Measurements from ENCODE around the gene ALG1L2.
"Not testable (repeated sequence)": the region's sequence is repeated elsewhere in the genome, so short reads cannot be mapped to it uniquely, and the experiment has no call there.

DNA sequence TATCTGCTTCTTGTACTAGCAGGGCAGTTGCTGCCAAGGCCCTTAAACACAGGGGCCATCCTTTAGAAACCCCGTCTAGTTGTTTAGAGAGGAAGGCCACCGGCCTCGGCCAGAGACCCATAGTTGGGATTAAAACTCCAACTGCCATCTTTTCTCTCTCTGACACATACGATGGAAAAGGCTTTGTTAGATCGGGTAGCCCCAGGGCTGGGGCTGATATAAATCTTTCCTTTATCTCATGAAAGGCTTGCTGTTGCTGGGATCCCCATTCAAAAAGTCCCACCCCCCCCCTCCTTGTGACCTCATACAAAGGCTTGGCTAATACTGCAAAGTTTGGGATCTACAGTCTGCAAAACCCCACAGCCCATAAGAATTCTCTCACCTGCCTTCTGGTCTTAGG is 63.8 kb downstream of the ALG1L2 start:
- TF ChIP-seq, protein P1, sequence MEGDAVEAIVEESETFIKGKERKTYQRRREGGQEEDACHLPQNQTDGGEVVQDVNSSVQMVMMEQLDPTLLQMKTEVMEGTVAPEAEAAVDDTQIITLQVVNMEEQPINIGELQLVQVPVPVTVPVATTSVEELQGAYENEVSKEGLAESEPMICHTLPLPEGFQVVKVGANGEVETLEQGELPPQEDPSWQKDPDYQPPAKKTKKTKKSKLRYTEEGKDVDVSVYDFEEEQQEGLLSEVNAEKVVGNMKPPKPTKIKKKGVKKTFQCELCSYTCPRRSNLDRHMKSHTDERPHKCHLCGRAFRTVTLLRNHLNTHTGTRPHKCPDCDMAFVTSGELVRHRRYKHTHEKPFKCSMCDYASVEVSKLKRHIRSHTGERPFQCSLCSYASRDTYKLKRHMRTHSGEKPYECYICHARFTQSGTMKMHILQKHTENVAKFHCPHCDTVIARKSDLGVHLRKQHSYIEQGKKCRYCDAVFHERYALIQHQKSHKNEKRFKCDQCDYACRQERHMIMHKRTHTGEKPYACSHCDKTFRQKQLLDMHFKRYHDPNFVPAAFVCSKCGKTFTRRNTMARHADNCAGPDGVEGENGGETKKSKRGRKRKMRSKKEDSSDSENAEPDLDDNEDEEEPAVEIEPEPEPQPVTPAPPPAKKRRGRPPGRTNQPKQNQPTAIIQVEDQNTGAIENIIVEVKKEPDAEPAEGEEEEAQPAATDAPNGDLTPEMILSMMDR (conservative IDR thresholded peaks at IDR 0.05; ENCODE audit: low read depth, low read length) = not testable (repeated sequence)
- not testable (repeated sequence) for TF ChIP-seq CHD1 (IDR thresholded peaks at IDR 0.05; ENCODE audit: low read depth, low read length); MAFK (IDR thresholded peaks at IDR 0.05; ENCODE audit: low read depth, low read length); POLR2A (IDR thresholded peaks at IDR 0.05; ENCODE audit: low read depth, low read length); BHLHE40 (IDR thresholded peaks at IDR 0.05; ENCODE audit: low read depth, low read length); SMC3 (IDR thresholded peaks at IDR 0.05; ENCODE audit: low read depth, low read length); RCOR1 (IDR thresholded peaks at IDR 0.05; ENCODE audit: insufficient replicate concordance, low read length); NFE2L2 (IDR thresholded peaks at IDR 0.05; ENCODE audit: low read depth, low read length)
- TF ChIP-seq, protein P2, sequence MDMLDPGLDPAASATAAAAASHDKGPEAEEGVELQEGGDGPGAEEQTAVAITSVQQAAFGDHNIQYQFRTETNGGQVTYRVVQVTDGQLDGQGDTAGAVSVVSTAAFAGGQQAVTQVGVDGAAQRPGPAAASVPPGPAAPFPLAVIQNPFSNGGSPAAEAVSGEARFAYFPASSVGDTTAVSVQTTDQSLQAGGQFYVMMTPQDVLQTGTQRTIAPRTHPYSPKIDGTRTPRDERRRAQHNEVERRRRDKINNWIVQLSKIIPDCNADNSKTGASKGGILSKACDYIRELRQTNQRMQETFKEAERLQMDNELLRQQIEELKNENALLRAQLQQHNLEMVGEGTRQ (IDR thresholded peaks at IDR 0.05; ENCODE audit: low read depth, low read length) = not testable (repeated sequence)
